Measurements from ENCODE around the gene TMEM178A.

GRCh38 chr2:39661826-39662225 lies 3.9 kb upstream of the TMEM178A start:
- no peak for TF ChIP-seq RAD21 (IDR thresholded peaks at IDR 0.05; ENCODE audit: low read depth)
- no peak for TF ChIP-seq CEBPB (IDR thresholded peaks at IDR 0.05)
- no peak for TF ChIP-seq NFIC (IDR thresholded peaks at IDR 0.05)
- no peak for TF ChIP-seq USF1 (IDR thresholded peaks at IDR 0.05)
- no peak for TF ChIP-seq EP300 (IDR thresholded peaks at IDR 0.05; ENCODE audit: borderline replicate concordance)
- no peak for TF ChIP-seq REST (IDR thresholded peaks at IDR 0.05; ENCODE audit: low read depth)
- TF ChIP-seq ZBTB7A (IDR thresholded peaks at IDR 0.05; ENCODE audit: low read depth), result no peak
- no peak for TF ChIP-seq YY1 (IDR thresholded peaks at IDR 0.05; ENCODE audit: low read depth)
- TF ChIP-seq MAX (IDR thresholded peaks at IDR 0.05), result no peak
- TF ChIP-seq CREB1 (IDR thresholded peaks at IDR 0.05; ENCODE audit: low read depth), result no peak
- TF ChIP-seq TCF12 (IDR thresholded peaks at IDR 0.05; ENCODE audit: low read depth), result no peak
- TF ChIP-seq EGR1 (IDR thresholded peaks at IDR 0.05), result no peak
- TF ChIP-seq TAF1 (IDR thresholded peaks at IDR 0.05; ENCODE audit: low read depth), result no peak
- TF ChIP-seq FOXM1 (IDR thresholded peaks at IDR 0.05; ENCODE audit: borderline replicate concordance, low read depth), result no peak

Measured in Ishikawa (cell line).